Upper lobe of left lung (tissue), 6 donors: ENCODE measurements around the gene TMEM238. TPM values are rescaled to one million over a fixed set of nuclear protein-coding genes. Genes with fewer than 3 reads are reported as not detected.

Experiments used
- ATAC-seq, 2 donors: fragments of 200-7000 bp; cut with Tn5 transposase; one replicate each; pipeline ENCODE4 v1.9.1; 2022; ENCODE audit warnings: mild to moderate bottlenecking in 2 of 2, moderate library complexity in 2 of 2; ENCODE audit not compliant: low FRiP score in 2 of 2
- DNase-seq, 2 donors: peaks; one replicate each; pipeline ENCODE4 v3.0.0-alpha.2; 2019 to 2020
- H3K27ac ChIP-seq, 4 donors: fragments of 200-600 bp; sonication (generic); one replicate each; pipeline ENCODE4 v1.5.1; 2016 to 2019
- H3K27me3 ChIP-seq, 4 donors: fragments of 200-600 bp; sonication (generic); one replicate each; pipeline ENCODE4 v1.5.1; 2017 to 2019
- H3K36me3 ChIP-seq, 4 donors: fragments of 200-600 bp; sonication (generic); one replicate each; pipeline ENCODE4 v1.5.1; 2016 to 2019
- H3K4me1 ChIP-seq, 4 donors: fragments of 200-600 bp; sonication (generic); one replicate each; pipeline ENCODE4 v1.5.1; 2018 to 2019
- H3K4me3 ChIP-seq, 4 donors: fragments of 200-600 bp; sonication (generic); one replicate each; pipeline ENCODE4 v1.5.1; 2017 to 2019; ENCODE audit warnings: mild to moderate bottlenecking in 2 of 4, moderate library complexity in 1 of 4
- H3K9me3 ChIP-seq, 4 donors: fragments of 200-600 bp; sonication (generic); one replicate each; pipeline ENCODE4 v1.5.1; 2018 to 2019
- EP300 ChIP-seq, 4 donors: sonication (generic); formaldehyde crosslinking; IDR thresholded peaks; one replicate each; pipeline ENCODE4 v1.5.1; 2017; ENCODE audit warnings: antibody characterized with exemption in 4 of 4, control low read depth in 2 of 4
- POLR2A ChIP-seq, 4 donors: fragments of 450-650 bp; IDR thresholded peaks; one replicate each; pipeline ENCODE4 v1.5.1; 2016 to 2017; ENCODE audit warnings: antibody characterized with exemption in 4 of 4, mild to moderate bottlenecking in 2 of 4
- POLR2AphosphoS5 ChIP-seq, 2 donors: sonication (generic); formaldehyde crosslinking; IDR thresholded peaks; one replicate each; pipeline ENCODE4 v1.5.1; 2017; ENCODE audit warnings: antibody characterized with exemption in 2 of 2
- WGBS, 2 donors: methylation state at CpG; one replicate each; pipeline ENCODE4 v1.1.5; 2017 to 2018; 5-methylcytosine and 5-hydroxymethylcytosine counted together
- total RNA-seq, 6 donors: library from RNA; depleted of rRNA in 4 of 6; stranded (reverse); fragments of >200 nt in 4 of 6; gene quantifications; one replicate each; pipeline versions ENCODE4 v1.1.0 to v1.2.1, GENCODE V29; 2016 to 2021
- TF ChIP-seq, protein P1 (sequence below), 6 experiments: fragments of 450-650 bp in 4 of 6; fragments of 200-600 bp in 2 of 6; sonication (generic) in 2 of 6; IDR thresholded peaks; one replicate each; pipeline ENCODE4 v1.5.1; 2016 to 2019; ENCODE audit warnings: antibody characterized with exemption in 6 of 6
- donor health status: DM: no; HTN: no; CAD: no; lungs with moderate emphysema.
- donor health status: DM: no; HTN: yes; CAD: no; lungs with severe emphysema.

Gene TMEM238
- total RNA-seq, 6 donors from 2014 or later: 22.0 to 54.6 (median 36.0) TPM

DNA sequence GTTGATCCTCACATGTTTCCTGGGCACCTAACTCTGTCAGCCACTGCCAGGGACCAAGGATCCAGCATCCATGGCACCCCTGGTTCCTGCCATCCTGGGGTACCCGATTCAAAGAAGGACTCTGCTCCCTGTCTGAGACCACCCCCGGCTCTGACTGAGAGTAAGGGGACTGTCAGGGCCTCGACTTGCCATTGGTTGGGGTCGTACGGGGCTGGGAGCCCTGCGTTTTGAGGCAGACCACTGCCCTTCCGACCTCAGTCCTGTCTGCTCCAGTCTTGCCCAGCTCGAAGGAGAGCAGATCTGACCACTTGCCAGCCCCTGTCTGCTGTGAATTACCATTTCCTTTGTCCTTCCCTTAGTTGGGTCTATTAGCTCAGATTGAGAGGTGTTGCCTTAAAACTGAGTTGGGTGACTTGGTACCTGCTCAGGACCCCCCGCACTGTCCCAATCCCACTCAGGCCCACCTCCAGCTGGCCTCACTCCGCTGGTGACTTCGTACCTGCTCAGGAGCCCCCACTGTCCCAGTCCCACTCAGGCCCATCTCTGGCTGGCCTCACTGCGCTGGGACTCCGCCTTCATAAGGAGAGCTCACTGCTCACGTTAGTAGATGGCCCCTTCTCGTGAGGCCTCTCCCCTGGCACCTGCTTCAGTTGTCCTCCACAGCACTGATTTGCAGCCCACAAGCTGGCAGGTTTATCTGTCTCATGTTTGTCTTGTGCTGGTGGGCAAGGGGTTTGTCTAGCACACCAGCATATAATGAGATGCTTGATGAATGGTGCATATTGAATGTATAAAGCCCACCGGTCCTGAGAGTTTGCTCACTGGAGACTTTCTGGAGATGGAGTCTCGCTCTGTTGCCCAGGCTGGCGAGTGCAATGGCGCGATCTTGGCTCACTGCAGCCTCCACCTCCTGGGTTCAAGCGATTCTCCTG lies 5.6 kb upstream of the TMEM238 start:
- DNase-seq (no peak), ATAC-seq (no peak)
- Histone ChIP-seq H3K4me3 (no peak overlapping the region), H3K9me3 (no peaks in the 10 kb centered on the region), H3K27ac (no peak overlapping the region), H3K36me3 (peaks cover 12 to 54% (median 41%) of the 10 kb centered on the region in 4 donors), H3K4me1 (peaks cover 30 to 45% (median 31%) of the 10 kb centered on the region in 4 donors), H3K27me3 (no peaks in the 10 kb centered on the region)
- no peak for TF ChIP-seq POLR2AphosphoS5 (IDR thresholded peaks at IDR 0.05)
- no peak for TF ChIP-seq EP300 (IDR thresholded peaks at IDR 0.05)
- TF ChIP-seq, protein P1, sequence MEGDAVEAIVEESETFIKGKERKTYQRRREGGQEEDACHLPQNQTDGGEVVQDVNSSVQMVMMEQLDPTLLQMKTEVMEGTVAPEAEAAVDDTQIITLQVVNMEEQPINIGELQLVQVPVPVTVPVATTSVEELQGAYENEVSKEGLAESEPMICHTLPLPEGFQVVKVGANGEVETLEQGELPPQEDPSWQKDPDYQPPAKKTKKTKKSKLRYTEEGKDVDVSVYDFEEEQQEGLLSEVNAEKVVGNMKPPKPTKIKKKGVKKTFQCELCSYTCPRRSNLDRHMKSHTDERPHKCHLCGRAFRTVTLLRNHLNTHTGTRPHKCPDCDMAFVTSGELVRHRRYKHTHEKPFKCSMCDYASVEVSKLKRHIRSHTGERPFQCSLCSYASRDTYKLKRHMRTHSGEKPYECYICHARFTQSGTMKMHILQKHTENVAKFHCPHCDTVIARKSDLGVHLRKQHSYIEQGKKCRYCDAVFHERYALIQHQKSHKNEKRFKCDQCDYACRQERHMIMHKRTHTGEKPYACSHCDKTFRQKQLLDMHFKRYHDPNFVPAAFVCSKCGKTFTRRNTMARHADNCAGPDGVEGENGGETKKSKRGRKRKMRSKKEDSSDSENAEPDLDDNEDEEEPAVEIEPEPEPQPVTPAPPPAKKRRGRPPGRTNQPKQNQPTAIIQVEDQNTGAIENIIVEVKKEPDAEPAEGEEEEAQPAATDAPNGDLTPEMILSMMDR (IDR thresholded peaks at IDR 0.05): no peak
- no peak for TF ChIP-seq POLR2A (IDR thresholded peaks at IDR 0.05)
- 87% methylated on average over 13 to 21 of the region's 21 CpGs for WGBS, 2 donors

DNA sequence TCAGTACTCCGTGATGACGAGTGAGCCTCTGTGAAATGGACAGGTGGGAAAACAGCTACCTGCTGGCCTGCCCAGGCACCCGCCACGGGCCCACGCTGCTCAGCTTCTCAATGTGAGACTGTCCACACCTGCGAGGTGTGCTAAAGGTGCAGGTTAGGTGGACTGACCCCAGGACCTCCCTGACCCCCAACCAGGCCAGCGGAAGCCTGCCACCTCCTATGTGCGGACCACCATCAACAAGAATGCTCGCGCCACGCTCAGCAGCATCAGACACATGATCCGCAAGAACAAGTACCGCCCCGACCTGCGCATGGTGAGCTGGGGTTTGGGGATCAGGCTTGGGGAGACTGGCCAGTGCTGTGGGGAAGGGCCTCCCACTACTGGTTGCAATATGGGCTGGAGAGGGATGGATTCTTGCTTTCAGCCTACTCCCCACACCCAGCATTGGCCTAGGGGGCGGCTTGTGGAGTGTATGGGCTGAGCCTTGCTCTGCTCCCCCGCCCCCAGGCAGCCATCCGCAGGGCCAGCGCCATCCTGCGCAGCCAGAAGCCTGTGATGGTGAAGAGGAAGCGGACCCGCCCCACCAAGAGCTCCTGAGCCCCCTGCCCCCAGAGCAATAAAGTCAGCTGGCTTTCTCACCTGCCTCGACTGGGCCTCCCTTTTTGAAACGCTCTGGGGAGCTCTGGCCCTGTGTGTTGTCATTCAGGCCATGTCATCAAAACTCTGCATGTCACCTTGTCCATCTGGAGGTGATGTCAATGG lies 3.8 kb upstream of the TMEM238 start:
- Histone ChIP-seq H3K27ac (peak overlapping the region in 2 of 4 donors; percentile 14 to 15), H3K36me3 (peaks cover 12 to 54% (median 41%) of the 10 kb centered on the region in 4 donors)
- ATAC-seq: no peak

DNA sequence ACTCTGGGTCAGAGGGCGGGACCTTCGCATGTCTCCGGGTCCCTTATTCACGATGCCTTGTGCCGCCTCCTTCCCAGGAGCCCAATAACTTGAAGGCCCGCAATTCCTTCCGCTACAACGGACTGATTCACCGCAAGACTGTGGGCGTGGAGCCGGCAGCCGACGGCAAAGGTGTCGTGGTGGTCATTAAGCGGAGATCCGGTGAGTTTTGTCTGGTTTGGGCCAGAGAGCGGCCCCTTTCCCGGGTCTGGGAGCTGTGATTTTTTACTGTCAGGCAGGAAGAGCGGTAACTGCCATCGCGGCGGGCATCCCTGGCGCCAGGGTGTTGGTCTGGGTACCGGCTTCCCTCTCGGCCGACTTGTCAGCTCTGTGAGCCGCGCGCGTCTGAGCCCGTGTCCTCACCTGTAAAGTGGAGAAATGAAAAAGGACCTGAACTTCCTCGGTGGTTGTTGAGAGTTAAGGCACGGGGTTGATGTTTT lies 2.4 kb upstream of the TMEM238 start:
- H3K9me3 ChIP-seq: no peaks in the 10 kb centered on the region
- H3K27me3 ChIP-seq: no peaks in the 10 kb centered on the region
- peak overlapping the region; percentile 60 to 99 (median 85) for H3K4me3 ChIP-seq
- H3K27ac ChIP-seq: peak overlapping the region; percentile 91 to 97 (median 92)
- peaks cover 12 to 50% (median 38%) of the 10 kb centered on the region in 4 donors for H3K36me3 ChIP-seq
- H3K4me1 ChIP-seq: peaks cover 41 to 59% (median 45%) of the 10 kb centered on the region in 4 donors
- ATAC-seq (no peak), DNase-seq (peak in 1 of 2 donors; percentile 81)
- WGBS, 2 donors: 1 to 2% methylated on average over 19 to 30 of the region's 33 CpGs
- no peak for TF ChIP-seq EP300 (IDR thresholded peaks at IDR 0.05)
- TF ChIP-seq, protein P1 (IDR thresholded peaks at IDR 0.05): no peak
- no peak for TF ChIP-seq POLR2AphosphoS5 (IDR thresholded peaks at IDR 0.05)
- TF ChIP-seq POLR2A (IDR thresholded peaks at IDR 0.05): no peak

More for the DNA sequence above, 3.8 kb upstream of the TMEM238 start:
- TF ChIP-seq POLR2A (IDR thresholded peaks at IDR 0.05) (no peak), EP300 (IDR thresholded peaks at IDR 0.05) (no peak), POLR2AphosphoS5 (IDR thresholded peaks at IDR 0.05) (no peak)
- TF ChIP-seq, protein P1 (IDR thresholded peaks at IDR 0.05): no peak
- H3K4me1 ChIP-seq: peaks cover 41 to 59% (median 42%) of the 10 kb centered on the region in 4 donors
- peak overlapping the region in 2 of 4 donors; percentile 90 to 99 for H3K4me3 ChIP-seq
- DNase-seq: no peak
- whole genome bisulfite sequencing, 2 donors: 82 to 93% methylated on average over 6 to 24 of the region's 24 CpGs
- no peaks in the 10 kb centered on the region for H3K9me3 ChIP-seq
- no peaks in the 10 kb centered on the region for H3K27me3 ChIP-seq

DNA sequence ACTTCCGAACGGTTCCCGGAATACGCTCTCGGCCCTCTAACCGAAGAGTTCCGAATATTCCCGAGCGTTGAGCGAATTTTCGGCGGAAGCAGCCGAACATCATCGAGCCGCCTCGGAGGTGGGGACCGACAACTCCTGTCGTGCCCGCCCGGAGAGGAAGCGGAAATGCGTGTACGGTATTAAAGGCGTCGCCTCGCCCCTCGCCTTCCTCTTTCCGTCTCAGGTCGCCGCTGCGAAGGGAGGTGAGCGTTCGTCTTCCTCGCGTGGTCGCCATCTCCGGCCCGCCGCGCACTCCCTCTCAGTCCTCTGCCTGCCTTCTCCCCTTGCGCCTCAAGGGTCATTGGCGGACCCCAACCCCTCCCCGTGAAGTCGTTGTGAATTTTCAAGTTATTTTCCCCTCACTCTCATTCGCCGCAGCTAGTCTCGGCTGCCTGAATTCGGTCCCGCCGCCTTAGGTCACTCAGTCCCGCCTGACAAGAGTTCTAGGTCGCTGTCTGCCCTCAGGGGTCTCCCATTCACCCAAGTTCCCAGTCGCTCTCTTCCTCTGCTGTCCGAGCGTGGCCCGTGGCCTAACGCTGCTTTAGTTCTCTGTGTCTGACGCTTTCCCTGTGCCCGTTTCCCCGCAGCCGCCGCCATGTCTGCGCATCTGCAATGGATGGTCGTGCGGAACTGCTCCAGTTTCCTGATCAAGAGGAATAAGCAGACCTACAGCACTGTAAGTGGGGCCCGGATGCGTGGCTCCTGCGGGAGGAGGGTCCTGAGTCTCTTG lies 1.8 kb upstream of the TMEM238 start, which contains the start of gene RPL28:
Gene RPL28, plus strand, starts transcription at position 209 of the 769 bp plus-strand sequence. Its CDS starts 426 bp downstream, at position 635.
- DNase-seq (peak; percentile 93 to 98), ATAC-seq (peak; percentile 95)
- WGBS, 2 donors: 0% methylated on average over 59 to 65 of the region's 68 CpGs
- Histone ChIP-seq H3K4me3 (peak within 1 kb of the TSS; percentile 60 to 99 (median 85)), H3K4me1 (peaks cover 40 to 59% (median 44%) of the 10 kb centered on the region in 4 donors), H3K27me3 (no peaks in the 10 kb centered on the region), H3K9me3 (no peaks in the 10 kb centered on the region), H3K36me3 (peaks cover 12 to 45% (median 34%) of the 10 kb centered on the region in 4 donors), H3K27ac (peak within 1 kb of the TSS; percentile 91 to 97 (median 92))
- TF ChIP-seq POLR2A (IDR thresholded peaks at IDR 0.05): peak in 3 of 4 donors; percentile 94 to 100 (median 98)
- TF ChIP-seq POLR2AphosphoS5 (IDR thresholded peaks at IDR 0.05): peak; percentile 100
- TF ChIP-seq EP300 (IDR thresholded peaks at IDR 0.05): peak in 1 of 4 donors; percentile 87
- TF ChIP-seq, protein P1 (IDR thresholded peaks at IDR 0.05): peak in 3 of 6 experiments; percentile 5 to 11 (median 6)
